ENCODE measurements around the gene MRPS23.

MRPS23 gene

GRCh38 chr17:57834146-57834741 lies 15.6 kb downstream of the MRPS23 start:
- no peak for DNase-seq

GRCh38 chr17:57833179-57833939 lies 16.5 kb downstream of the MRPS23 start:
- DNase-seq: peak; percentile 71

- no peak for DNase-seq
Observed at GRCh38 chr17:57832314-57833178, 17.3 kb downstream of the MRPS23 start.

GRCh38 chr17:57830880-57831279 lies 19.0 kb downstream of the MRPS23 start:
- no peak for DNase-seq

- no peak for DNase-seq
Observed at GRCh38 chr17:57823469-57824401, 26.1 kb downstream of the MRPS23 start.

GRCh38 chr17:57819867-57820266 lies 30.0 kb downstream of the MRPS23 start:
- no peak for DNase-seq

GRCh38 chr17:57819285-57819684 lies 30.6 kb downstream of the MRPS23 start:
- no peak for DNase-seq

- DNase-seq: no peak
Observed at GRCh38 chr17:57818066-57818465, 31.8 kb downstream of the MRPS23 start.

GRCh38 chr17:57817299-57817698 lies 32.5 kb downstream of the MRPS23 start:
- no peak for DNase-seq

GRCh38 chr17:57814421-57814820 lies 35.4 kb downstream of the MRPS23 start:
- no peak for DNase-seq

- no peak for DNase-seq
Observed at GRCh38 chr17:57811638-57812280, 38.1 kb downstream of the MRPS23 start.

- DNase-seq: no peak
Observed at GRCh38 chr17:57810721-57811637, 38.9 kb downstream of the MRPS23 start.

- no peak for DNase-seq
Observed at GRCh38 chr17:57809879-57810278, 40.0 kb downstream of the MRPS23 start.

GRCh38 chr17:57808882-57809281 lies 41.0 kb downstream of the MRPS23 start:
- no peak for DNase-seq

GRCh38 chr17:57806167-57806830 lies 43.5 kb downstream of the MRPS23 start:
- no peak for DNase-seq

- DNase-seq: no peak
Observed at GRCh38 chr17:57803021-57803420, 46.8 kb downstream of the MRPS23 start.

- no peak for DNase-seq
Observed at GRCh38 chr17:57801044-57801711, 48.7 kb downstream of the MRPS23 start.

- no peak for DNase-seq
Observed at GRCh38 chr17:57794841-57795240, 55.0 kb downstream of the MRPS23 start.

- no peak for DNase-seq
Observed at GRCh38 chr17:57788725-57789124, 61.1 kb downstream of the MRPS23 start.

GRCh38 chr17:57785022-57785421 lies 64.8 kb downstream of the MRPS23 start:
- DNase-seq: no peak

Data from CD4-positive, alpha-beta T cell treated with Interleukin-17A for 1 hour (primary cell).